PFSK-1 (cell line): ENCODE data around the gene BCL11A.

ENCODE experiments used
- FOXP2 ChIP-seq: optimal IDR thresholded peaks from 2 replicates; pipeline ENCODE3; 2011; ENCODE audit warnings: borderline replicate concordance, control low read depth, inconsistent platforms; ENCODE audit not compliant: insufficient read depth; ENCODE audit errors: extremely low read length, extremely low read depth
- POLR2AphosphoS5 ChIP-seq: IDR thresholded peaks from 2 replicates; pipeline ENCODE4 v1.6.1; 2012; ENCODE audit warnings: low read depth, mild to moderate bottlenecking, control low read depth, low read length, moderate library complexity
- SIN3A ChIP-seq: IDR thresholded peaks from 2 replicates; pipeline ENCODE4 v1.6.1; 2012; ENCODE audit warnings: mild to moderate bottlenecking, low read length, moderate library complexity, borderline replicate concordance; ENCODE audit not compliant: insufficient read depth
- TAF1 ChIP-seq: IDR thresholded peaks from 2 replicates; pipeline ENCODE4 v1.6.1; 2012; ENCODE audit warnings: low read length, control low read depth, borderline replicate concordance; ENCODE audit not compliant: insufficient read depth
- TF ChIP-seq, protein P1 (sequence below), 2 experiments: IDR thresholded peaks; 2 replicates each; pipeline versions ENCODE4 v1.6.1 to v1.8.0; 2011 to 2012; ENCODE audit warnings: low read depth in 2 of 2, low read length in 2 of 2, control low read depth in 1 of 2, inconsistent platforms in 1 of 2, mild to moderate bottlenecking in 1 of 2, moderate library complexity in 1 of 2; ENCODE audit not compliant: insufficient read depth in 1 of 2

The BCL11A gene

DNA sequence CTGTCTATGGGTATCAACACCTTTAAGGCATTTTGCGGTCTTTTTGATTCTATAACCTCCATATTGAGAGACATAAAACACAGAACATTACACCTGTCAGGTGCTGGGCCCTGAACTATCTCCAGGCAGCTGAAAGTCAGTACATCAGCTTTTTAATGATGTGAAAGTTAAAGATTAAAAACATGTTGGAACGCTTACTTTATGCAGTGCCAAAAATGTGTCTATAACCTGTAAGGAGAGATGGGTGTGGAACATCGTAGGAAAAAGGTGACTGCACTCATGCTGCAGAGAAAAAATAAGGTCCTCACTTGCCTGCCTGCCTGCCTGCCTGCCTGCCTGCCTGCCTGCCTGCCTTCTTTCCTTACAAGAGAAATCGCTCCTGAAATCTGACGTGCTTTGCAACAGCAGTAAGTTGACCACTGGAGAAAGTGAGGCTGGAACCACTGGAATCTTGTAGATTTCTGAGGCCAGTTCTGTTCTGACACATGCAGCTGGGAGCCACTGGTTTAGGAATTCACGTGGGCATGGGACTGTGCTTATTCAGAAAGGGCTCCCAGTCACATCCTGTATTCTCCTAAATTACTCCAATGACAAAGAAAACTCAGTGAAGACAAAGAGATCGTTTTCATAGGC lies 34.1 kb downstream of the BCL11A start:
- TF ChIP-seq, protein P1, sequence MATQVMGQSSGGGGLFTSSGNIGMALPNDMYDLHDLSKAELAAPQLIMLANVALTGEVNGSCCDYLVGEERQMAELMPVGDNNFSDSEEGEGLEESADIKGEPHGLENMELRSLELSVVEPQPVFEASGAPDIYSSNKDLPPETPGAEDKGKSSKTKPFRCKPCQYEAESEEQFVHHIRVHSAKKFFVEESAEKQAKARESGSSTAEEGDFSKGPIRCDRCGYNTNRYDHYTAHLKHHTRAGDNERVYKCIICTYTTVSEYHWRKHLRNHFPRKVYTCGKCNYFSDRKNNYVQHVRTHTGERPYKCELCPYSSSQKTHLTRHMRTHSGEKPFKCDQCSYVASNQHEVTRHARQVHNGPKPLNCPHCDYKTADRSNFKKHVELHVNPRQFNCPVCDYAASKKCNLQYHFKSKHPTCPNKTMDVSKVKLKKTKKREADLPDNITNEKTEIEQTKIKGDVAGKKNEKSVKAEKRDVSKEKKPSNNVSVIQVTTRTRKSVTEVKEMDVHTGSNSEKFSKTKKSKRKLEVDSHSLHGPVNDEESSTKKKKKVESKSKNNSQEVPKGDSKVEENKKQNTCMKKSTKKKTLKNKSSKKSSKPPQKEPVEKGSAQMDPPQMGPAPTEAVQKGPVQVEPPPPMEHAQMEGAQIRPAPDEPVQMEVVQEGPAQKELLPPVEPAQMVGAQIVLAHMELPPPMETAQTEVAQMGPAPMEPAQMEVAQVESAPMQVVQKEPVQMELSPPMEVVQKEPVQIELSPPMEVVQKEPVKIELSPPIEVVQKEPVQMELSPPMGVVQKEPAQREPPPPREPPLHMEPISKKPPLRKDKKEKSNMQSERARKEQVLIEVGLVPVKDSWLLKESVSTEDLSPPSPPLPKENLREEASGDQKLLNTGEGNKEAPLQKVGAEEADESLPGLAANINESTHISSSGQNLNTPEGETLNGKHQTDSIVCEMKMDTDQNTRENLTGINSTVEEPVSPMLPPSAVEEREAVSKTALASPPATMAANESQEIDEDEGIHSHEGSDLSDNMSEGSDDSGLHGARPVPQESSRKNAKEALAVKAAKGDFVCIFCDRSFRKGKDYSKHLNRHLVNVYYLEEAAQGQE (IDR thresholded peaks at IDR 0.05; ENCODE audit: insufficient read depth in 1 of 2, low read depth in 2 of 2, low read length in 2 of 2) = no peak
- TF ChIP-seq FOXP2 = no peak
- no peak for TF ChIP-seq POLR2AphosphoS5
- TF ChIP-seq TAF1 = no peak
- no peak for TF ChIP-seq SIN3A

DNA sequence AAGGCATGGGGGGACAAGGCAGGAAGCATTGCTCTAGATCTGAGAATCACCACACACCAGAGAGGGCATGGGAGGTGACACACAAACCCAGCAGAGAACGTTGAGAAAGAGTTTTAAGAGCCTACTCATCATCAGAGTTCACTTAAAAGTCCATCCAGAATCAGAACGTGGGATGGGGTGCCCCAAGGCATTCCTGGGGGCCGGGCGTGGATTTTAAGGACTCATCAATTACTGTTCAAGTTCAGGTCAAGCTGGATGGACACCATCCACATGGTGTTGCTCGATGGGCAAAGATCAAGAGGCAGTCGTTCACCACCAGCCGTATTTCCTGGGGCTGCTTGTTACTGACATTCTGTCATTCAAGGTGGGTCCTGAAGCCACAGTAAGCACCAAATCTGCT lies 34.9 kb downstream of the BCL11A start:
- TF ChIP-seq TAF1 = no peak
- TF ChIP-seq POLR2AphosphoS5 = no peak
- TF ChIP-seq SIN3A = no peak
- TF ChIP-seq, protein P1 (IDR thresholded peaks at IDR 0.05; ENCODE audit: insufficient read depth in 1 of 2, low read depth in 2 of 2, low read length in 2 of 2) = no peak
- no peak for TF ChIP-seq FOXP2

DNA sequence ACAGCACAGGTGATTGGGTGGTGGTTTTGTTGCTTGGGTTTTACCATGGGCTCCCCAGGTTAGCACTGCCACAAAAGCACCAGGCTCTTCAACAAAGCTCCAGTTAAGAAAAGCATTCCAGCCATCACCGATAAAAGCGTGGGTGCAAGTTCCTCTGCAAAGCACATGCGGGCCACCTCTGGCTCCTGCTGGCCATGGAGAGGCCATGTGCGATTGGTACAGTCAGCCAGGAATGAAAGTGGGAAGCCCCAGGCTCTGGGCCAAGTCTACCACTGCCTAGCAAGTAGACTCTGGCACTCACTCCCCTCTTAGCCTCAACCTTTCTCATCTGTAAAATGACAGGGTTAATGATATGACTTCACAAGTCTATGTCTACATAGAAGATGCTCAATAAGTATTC lies 36.0 kb downstream of the BCL11A start:
- TF ChIP-seq TAF1 (no peak), SIN3A (no peak), POLR2AphosphoS5 (no peak), FOXP2 (no peak)
- TF ChIP-seq, protein P1 (IDR thresholded peaks at IDR 0.05; ENCODE audit: insufficient read depth in 1 of 2, low read depth in 2 of 2, low read length in 2 of 2) = no peak

- TF ChIP-seq, protein P1 (IDR thresholded peaks at IDR 0.05; ENCODE audit: insufficient read depth in 1 of 2, low read depth in 2 of 2, low read length in 2 of 2) = no peak
- TF ChIP-seq POLR2AphosphoS5 (no peak), SIN3A (no peak), FOXP2 (no peak), TAF1 (no peak)
These were observed 36.6 kb downstream of the BCL11A start for GRCh38 chr2:60516826-60517225.

DNA sequence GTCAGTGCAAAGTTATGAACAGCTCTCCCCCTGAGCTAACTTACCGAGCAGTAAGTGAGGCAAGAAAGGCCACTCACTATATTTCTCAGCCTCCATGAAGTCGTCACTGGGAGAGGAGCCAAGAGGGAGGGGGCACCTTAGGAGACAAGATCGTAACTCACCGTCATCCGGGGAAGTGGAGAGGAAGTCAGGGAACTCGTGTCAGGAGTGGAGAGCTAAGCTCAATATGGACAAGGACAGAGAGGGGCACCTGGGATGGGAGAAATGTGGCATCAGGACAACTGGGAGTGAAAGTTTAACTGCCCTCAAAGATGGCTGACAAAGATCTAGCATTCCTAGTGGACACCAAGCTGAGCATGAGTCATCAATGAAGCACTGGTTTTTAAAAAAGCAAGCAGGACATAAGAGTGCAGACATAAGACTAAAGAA lies 37.1 kb downstream of the BCL11A start:
- TF ChIP-seq TAF1 (no peak), POLR2AphosphoS5 (no peak), SIN3A (no peak), FOXP2 (no peak)
- TF ChIP-seq, protein P1 (IDR thresholded peaks at IDR 0.05; ENCODE audit: insufficient read depth in 1 of 2, low read depth in 2 of 2, low read length in 2 of 2) = no peak
